HepG2 (cell line): ENCODE data around the gene CDK2. TPM values are rescaled to one million over a fixed set of nuclear protein-coding genes. Genes with fewer than 3 reads are reported as not detected.

Source experiments
- ARID5B ChIP-seq: IDR thresholded peaks from 2 replicates; pipeline ENCODE4 v1.4.0; 2020; ENCODE audit warnings: mild to moderate bottlenecking, missing genetic modification reagents
- ATF7 ChIP-seq, 2 experiments: fragments of 450-650 bp in 1 of 2; sonication (generic) in 1 of 2; formaldehyde crosslinking in 1 of 2; IDR thresholded peaks; 2 replicates each; pipeline versions ENCODE4 v1.4.0 to v1.6.1; 2016 to 2020; ENCODE audit warnings: antibody characterized with exemption in 1 of 2, mild to moderate bottlenecking in 1 of 2, missing genetic modification reagents in 1 of 2
- BATF2 ChIP-seq: sonication (generic); formaldehyde crosslinking; IDR thresholded peaks from 2 replicates; pipeline ENCODE4 v1.8.0; 2022; ENCODE audit warnings: mild to moderate bottlenecking, missing genetic modification reagents, moderate library complexity
- GATA4 ChIP-seq: sonication (generic); IDR thresholded peaks from 2 replicates; pipeline ENCODE4 v1.6.1; 2016; ENCODE audit warnings: antibody characterized with exemption, low read depth, borderline replicate concordance
- ISX ChIP-seq: sonication (generic); formaldehyde crosslinking; conservative IDR thresholded peaks from 2 replicates; pipeline ENCODE4 v1.5.0; 2020; ENCODE audit warnings: missing genetic modification reagents
- KDM5B ChIP-seq: sonication (generic); formaldehyde crosslinking; IDR thresholded peaks from 2 replicates; pipeline ENCODE4 v1.4.0; 2020; ENCODE audit warnings: missing genetic modification reagents, mild to moderate bottlenecking, borderline replicate concordance
- SMAD3 ChIP-seq: sonication (generic); formaldehyde crosslinking; IDR thresholded peaks from 2 replicates; pipeline ENCODE4 v1.4.0; 2020; ENCODE audit warnings: missing genetic modification reagents
- SRSF9 ChIP-seq: fragments of 200-400 bp; formaldehyde crosslinking; IDR thresholded peaks from 2 replicates; pipeline ENCODE4 v1.6.1; 2018; ENCODE audit warnings: borderline replicate concordance, mild to moderate bottlenecking, low read depth, low read length; ENCODE audit not compliant: insufficient read depth, poor library complexity, severe bottlenecking
- TP53 ChIP-seq: sonication (generic); formaldehyde crosslinking; conservative IDR thresholded peaks from 2 replicates; pipeline ENCODE4 v1.4.0; 2020; ENCODE audit warnings: missing genetic modification reagents
- U2AF1 ChIP-seq: fragments of 200-400 bp; formaldehyde crosslinking; optimal IDR thresholded peaks from 2 replicates; pipeline ENCODE3; 2017; ENCODE audit warnings: mild to moderate bottlenecking, low read depth, low read length
- USF2 ChIP-seq, 2 experiments: sonication (generic) in 1 of 2; formaldehyde crosslinking in 1 of 2; IDR thresholded peaks; 2 replicates each; pipeline versions ENCODE4 v1.5.1 to v1.6.1; 2011 to 2020; ENCODE audit warnings: borderline replicate concordance in 1 of 2, low read depth in 1 of 2, low read length in 1 of 2, mild to moderate bottlenecking in 1 of 2, missing genetic modification reagents in 1 of 2, moderate library complexity in 1 of 2
- ZBTB26 ChIP-seq: IDR thresholded peaks from 2 replicates; pipeline ENCODE4 v1.6.1; 2016; ENCODE audit warnings: missing compliant biosample characterization, missing genetic modification reagents, borderline replicate concordance
- ZFP62 ChIP-seq: sonication (generic); formaldehyde crosslinking; IDR thresholded peaks from 2 replicates; pipeline ENCODE4 v1.4.0; 2020; ENCODE audit warnings: missing genetic modification reagents
- ZNF205 ChIP-seq: IDR thresholded peaks from 2 replicates; pipeline ENCODE4 v1.6.1; 2018; ENCODE audit warnings: missing biosample characterization, missing genetic modification reagents
- ZNF496 ChIP-seq: sonication (generic); formaldehyde crosslinking; IDR thresholded peaks from 2 replicates; pipeline ENCODE4 v1.8.1; 2023; ENCODE audit warnings: mild to moderate bottlenecking, moderate library complexity, missing genetic modification reagents; ENCODE audit not compliant: insufficient replicate concordance
- ZNF713 ChIP-seq: sonication (generic); formaldehyde crosslinking; IDR thresholded peaks from 2 replicates; pipeline ENCODE4 v1.4.0; 2020; ENCODE audit warnings: mild to moderate bottlenecking, missing genetic modification reagents
- ZNF777 ChIP-seq: sonication (generic); formaldehyde crosslinking; IDR thresholded peaks from 2 replicates; pipeline ENCODE4 v1.4.0; 2020; ENCODE audit warnings: missing genetic modification reagents
- polyA plus RNA-seq, 8 experiments: library from polyadenylated mRNA; depleted of rRNA in 3 of 8; stranded (reverse) in 7 of 8; unstranded in 1 of 8; fragments of >200 nt; fragmentation: Illumina TruSeq in 4 of 8; extraction: Trizol in 4 of 8; gene quantifications; 2 replicates each; pipeline versions ENCODE4 v1.2.1 to v1.2.3, GENCODE V29; 2011 to 2016; ENCODE audit warnings: low read depth in 4 of 8, missing spikeins in 1 of 8, mixed read lengths in 1 of 8; ENCODE audit not compliant: insufficient read depth in 1 of 8
- total RNA-seq, 5 experiments: library from RNA; depleted of rRNA; stranded (reverse); fragments of >200 nt; fragmentation: Illumina TruSeq; extraction: Trizol; gene quantifications; 2 replicates each; pipeline ENCODE4 v1.2.3, GENCODE V29; 2016; ENCODE audit warnings: low read depth in 1 of 5

Gene CDK2
- total and polyA plus RNA-seq, 2 of the 13 experiments (the other 11 are each of a cell fraction or from before 2014, with no cell fraction given), result 47.5 to 52.6 TPM

GRCh38 chr12:55996715-55997534 is 30.3 kb downstream of the CDK2 start, which contains the start of gene SUOX (continued):
- TF ChIP-seq GATA4 (peak; percentile 59; the same call in 1 of the 2 replicates), ZNF496 (CRISPR knock-in tag) (no peak), ZNF777 (no peak), KDM5B (peak; percentile 4; the same call in 1 of the 2 replicates), SMAD3 (peak; percentile 54; the same call in 1 of the 2 replicates), BATF2 (CRISPR knock-in tag) (no peak), ZNF713 (no peak), U2AF1 (no peak), ISX (CRISPR knock-in tag) (no peak), ZNF205 (CRISPR knock-in tag) (no peak), SRSF9 (no peak), USF2 (IDR thresholded peaks at IDR 0.05; ENCODE audit: low read depth, low read length) (no peak), USF2 (CRISPR knock-in tag; IDR thresholded peaks at IDR 0.05; ENCODE audit: borderline replicate concordance) (no peak), TP53 (CRISPR knock-in tag) (0 out of 2 replicates have a peak, but pooled peaks have one; percentile 30), ATF7 (IDR thresholded peaks at IDR 0.05) (no peak), ATF7 (CRISPR knock-in tag; IDR thresholded peaks at IDR 0.05) (no peak), ZFP62 (no peak), ARID5B (no peak), ZBTB26 (CRISPR knock-in tag) (no peak)
